ENCODE results near the gene SLC6A6.
"Not testable (repeated sequence)": the region's sequence is repeated elsewhere in the genome, so short reads cannot be mapped to it uniquely, and the experiment has no call there.

SLC6A6 gene

DNA sequence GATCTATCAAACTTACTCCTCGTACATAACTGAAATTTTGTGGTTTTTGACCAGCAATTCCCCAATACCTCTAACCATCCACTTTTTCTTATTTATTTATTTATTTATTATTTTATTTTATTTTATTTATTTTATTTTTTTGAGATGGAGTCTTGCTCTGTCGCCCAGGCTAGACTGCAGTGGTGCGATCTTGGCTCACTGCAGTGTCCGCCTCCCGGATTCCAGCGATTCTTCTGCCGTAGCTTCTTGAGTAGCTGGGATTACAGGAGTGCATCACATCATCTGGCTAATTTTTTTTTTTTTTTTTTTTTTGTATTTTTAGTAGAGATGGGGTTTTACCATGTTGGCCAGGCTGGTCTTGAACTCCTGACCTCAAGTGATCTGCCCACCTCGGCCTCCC is 35.3 kb downstream of the SLC6A6 start:
- not testable (repeated sequence) for FAIRE-seq

DNA sequence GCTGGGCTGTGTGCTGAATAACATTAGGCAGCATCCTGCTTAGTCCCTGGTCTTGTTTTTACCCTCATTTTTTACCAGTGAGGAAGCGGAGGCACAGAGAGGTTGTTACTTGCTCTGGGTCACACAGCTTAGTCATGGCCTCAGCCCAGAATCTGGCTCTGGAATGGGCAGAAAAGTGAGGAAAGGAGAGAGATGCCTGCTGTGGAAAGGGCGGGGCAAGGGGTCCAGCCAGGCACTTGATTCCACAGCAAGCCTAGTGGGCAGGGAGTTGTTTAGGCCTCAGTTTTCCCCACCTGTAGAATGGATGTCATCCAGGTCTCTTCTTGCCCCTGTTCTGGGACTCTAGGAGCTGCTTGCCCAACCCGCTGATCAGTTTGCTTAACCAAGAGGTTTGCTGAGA is 35.9 kb downstream of the SLC6A6 start:
- FAIRE-seq: no peak

DNA sequence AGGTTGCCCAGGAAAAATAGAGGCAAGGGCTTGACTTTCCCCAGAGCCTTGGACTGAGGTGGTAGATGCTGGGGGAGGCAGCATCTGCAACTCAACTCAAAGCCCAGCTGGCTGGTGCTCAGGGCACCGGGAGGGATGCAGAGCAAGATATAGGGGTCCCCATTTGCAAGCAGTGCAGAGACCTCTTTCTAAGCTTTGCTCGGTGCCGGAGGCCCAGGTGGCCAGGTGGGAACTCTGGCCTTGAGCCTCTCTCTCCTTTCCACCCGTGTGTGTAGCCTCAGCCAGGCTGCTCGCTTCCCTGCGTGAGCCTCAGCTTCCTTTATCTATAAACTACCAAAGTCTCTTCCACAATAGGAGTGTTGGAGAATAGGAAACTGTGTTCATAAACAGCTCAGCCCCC is 36.5 kb downstream of the SLC6A6 start:
- no peak for FAIRE-seq

GRCh38 chr3:14439501-14440167 is 37.2 kb downstream of the SLC6A6 start:
- no peak for FAIRE-seq

DNA sequence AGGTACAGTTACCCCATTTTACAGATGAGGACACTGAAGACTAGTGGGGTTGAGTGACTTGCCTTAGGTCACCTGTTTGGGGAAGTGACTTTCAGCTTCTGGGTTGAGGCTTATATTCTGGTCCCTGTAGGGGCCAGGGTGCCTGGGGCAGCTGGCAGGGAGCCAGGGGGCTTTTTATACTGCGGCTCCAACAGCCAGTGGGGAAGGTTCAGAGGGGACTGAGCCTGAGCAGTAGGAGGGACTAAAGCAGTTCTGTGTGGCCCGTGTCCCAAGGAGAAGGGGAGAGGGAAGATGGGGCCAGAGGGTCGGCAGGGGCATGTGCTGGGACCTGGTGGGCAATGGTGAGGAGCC is 37.7 kb downstream of the SLC6A6 start:
- no peak for FAIRE-seq

- FAIRE-seq: no peak
These were observed 38.3 kb downstream of the SLC6A6 start for GRCh38 chr3:14440531-14441239.

- FAIRE-seq: no peak
These were observed 39.0 kb downstream of the SLC6A6 start for GRCh38 chr3:14441240-14441919.

GRCh38 chr3:14441920-14442300 is 39.5 kb downstream of the SLC6A6 start:
- no peak for FAIRE-seq

- FAIRE-seq: no peak
These were observed 42.0 kb downstream of the SLC6A6 start for GRCh38 chr3:14444380-14444779.

- no peak for FAIRE-seq
These were observed 43.4 kb downstream of the SLC6A6 start for GRCh38 chr3:14445773-14446172.

DNA sequence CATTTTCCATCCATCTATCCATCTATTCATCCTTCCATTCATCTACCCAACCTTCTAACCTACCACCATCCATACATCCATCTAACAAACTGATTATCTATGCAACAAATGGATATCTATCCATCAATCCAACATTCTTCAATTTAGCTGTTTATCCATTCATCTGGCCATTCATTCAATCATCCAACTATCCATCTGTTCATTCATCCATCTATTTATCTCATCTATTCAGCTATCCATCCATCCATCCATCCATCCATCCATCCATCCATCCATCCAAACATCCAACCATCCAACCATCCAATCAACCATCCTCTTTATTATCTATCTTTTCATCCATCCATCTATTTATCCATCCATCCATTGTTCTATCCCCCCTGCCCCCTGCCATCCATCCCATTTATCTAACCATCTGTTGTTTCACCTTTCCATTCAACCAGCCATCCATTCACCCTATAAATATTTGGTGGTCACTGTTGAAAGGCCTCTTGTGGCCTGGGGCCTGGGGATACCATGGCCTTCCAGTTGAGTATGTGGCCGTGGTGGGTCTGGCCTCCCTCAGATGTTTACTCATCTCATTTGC is 44.7 kb downstream of the SLC6A6 start:
- FAIRE-seq: no peak

GRCh38 chr3:14448063-14448462 is 45.7 kb downstream of the SLC6A6 start:
- FAIRE-seq: no peak

GRCh38 chr3:14448756-14449727 is 46.6 kb downstream of the SLC6A6 start:
- FAIRE-seq: no peak

DNA sequence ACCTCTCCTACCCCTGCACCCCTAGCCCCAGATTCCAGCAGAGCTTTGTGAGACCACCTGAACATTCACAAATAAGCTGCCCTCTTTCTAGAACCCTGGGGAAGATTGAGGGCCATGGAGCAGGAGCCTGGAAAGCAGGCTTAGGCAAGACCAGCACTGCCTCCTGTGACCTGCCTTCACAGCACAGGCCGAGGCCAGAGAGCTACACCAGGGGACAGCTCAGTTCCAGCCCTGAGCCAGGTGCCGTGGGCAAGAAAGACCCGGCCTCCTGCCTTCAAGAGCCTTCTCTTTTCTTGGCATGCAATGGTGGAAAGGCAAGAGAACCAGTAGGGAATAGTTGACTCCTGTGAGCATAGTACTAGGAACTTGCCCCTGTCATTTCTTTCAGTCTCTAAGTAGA is 48.1 kb downstream of the SLC6A6 start:
- FAIRE-seq: no peak

GRCh38 chr3:14450922-14451606 is 48.7 kb downstream of the SLC6A6 start:
- FAIRE-seq: no peak

- FAIRE-seq: no peak
These were observed 49.7 kb downstream of the SLC6A6 start for GRCh38 chr3:14451844-14452739.

DNA sequence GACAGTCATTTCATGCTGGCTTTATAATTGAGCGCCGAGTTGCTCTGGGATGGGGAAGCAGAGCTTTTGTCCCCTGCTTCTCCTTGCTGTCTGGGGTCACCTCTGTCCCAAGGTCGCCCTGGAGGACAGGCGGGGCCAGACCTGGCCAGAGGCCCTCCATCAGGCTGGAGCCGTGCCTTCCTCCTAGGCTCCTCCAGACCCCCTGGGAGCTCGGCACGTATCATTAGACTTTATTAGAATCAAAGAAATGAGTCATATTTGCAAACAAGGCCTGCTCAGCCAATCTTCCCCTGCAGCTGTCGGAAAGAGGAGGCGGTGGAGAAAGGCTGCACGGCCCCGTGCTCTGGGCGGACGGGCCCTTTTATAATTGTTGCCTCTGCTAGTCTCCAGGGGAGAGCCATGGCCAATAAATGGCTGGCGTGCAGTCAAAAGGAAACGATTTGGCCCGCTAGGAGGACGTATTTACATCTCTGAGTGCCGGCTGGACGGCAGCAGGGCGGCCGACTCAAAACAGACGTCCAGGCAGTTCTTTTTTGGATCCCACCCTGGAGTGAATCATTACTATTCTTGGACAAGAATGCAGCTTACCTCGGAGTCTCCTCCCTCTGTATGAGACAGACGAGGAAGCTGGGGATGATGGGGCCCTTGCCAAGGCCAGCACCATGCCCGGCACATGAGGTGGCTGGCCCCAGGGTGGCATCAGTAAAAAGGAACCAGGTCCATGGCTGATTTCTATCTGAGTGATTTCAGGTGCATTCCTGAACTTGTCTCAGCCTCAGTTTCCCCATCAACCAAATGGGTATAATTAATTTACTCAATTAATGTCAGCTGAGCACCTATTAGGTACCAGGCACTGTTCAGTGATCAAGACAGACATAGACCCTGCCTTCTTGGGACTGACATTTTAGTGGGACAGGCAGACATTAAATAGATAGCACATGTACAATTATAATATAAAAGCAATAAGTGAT is 50.6 kb downstream of the SLC6A6 start:
- no peak for FAIRE-seq

GRCh38 chr3:14453876-14454638 is 51.7 kb downstream of the SLC6A6 start:
- no peak for FAIRE-seq
